ENCODE measurements around the gene SLC35F3. TPM values are rescaled to one million over a fixed set of nuclear protein-coding genes. Genes with fewer than 3 reads are reported as not detected.

Gene SLC35F3
- polyA plus RNA-seq, 1 donor (not counting 4 experiments of a cell fraction or from before 2014, with no cell fraction given): 13.8 TPM

GRCh38 chr1:233951804-233952203 lies 47.3 kb downstream of the SLC35F3 start:
- Histone ChIP-seq H3K9me1 (ENCODE audit: control insufficient read depth, extremely low read depth, insufficient read depth, low read length) (no peaks in the 10 kb centered on the region), H3K27me3 (ENCODE audit: control insufficient read depth, extremely low read depth, insufficient read depth, low read length) (no peaks in the 10 kb centered on the region), H3K4me1 (ENCODE audit: control insufficient read depth, extremely low read depth, insufficient read depth, low read length) (no peaks in the 10 kb centered on the region), H3K79me2 (ENCODE audit: control insufficient read depth, insufficient read depth, low read length) (peaks cover 9% of the 10 kb centered on the region), H3K27ac (ENCODE audit: control insufficient read depth, insufficient read depth, low read length) (no peak overlapping the region), H3K36me3 (ENCODE audit: control insufficient read depth in 2 of 2, extremely low read depth in 1 of 2, insufficient read depth in 2 of 2, low read length in 2 of 2) (no peaks in the 10 kb centered on the region), H3K9me3 (ENCODE audit: control insufficient read depth, low read depth, low read length) (no peaks in the 10 kb centered on the region), H2AFZ (ENCODE audit: control insufficient read depth, low read length) (no peak overlapping the region), H3K4me2 (ENCODE audit: control insufficient read depth, extremely low read depth, insufficient read depth, low read depth, low read length) (no peak overlapping the region), H3K4me3 (ENCODE audit: control insufficient read depth in 2 of 3, extremely low read depth in 1 of 3, insufficient read depth in 2 of 3, low read depth in 1 of 3, low read length in 3 of 3) (no peak overlapping the region), H4K20me1 (ENCODE audit: control insufficient read depth, extremely low read depth, insufficient read depth, low read length) (no peaks in the 10 kb centered on the region), H3K9ac (ENCODE audit: control insufficient read depth, extremely low read depth, insufficient read depth, low read length) (no peak overlapping the region)
- TF ChIP-seq CTCF (optimal IDR thresholded peaks at IDR 0.05 in 1 of 3, IDR thresholded peaks at IDR 0.05 in 1 of 3, conservative IDR thresholded peaks at IDR 0.05 in 1 of 3; ENCODE audit: extremely low read depth in 1 of 3, insufficient read depth in 2 of 3, low read length in 3 of 3) (no peak), EZH2 (IDR thresholded peaks at IDR 0.05; ENCODE audit: low read length) (no peak)
- dilution Hi-C loops (cut with MboI; ENCODE audit: extremely low pct_ligation_motif_present, low sequenced_read_pairs): no loop called here
- no peak for FAIRE-seq
- no peak for DNase-seq (ENCODE audit: low read depth, low spot score)

DNA sequence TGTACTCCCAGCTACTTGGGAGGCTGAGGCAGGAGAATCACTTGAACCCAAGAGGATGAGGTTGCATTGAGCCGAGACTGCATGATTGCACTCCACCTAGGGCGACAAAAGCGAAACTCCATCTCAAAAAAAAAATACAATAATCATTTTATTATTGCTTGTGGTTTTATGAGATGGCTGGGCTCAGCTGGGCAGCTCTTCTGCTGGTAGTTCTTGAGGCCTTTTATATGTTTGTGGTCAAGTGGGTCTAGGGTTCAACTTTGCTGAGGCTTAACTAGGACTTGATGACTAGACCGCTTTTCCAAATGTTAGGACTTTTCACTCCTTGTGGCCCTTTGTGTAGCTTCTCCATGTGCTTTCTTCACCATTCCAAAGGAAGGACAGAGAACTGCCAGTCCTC lies 53.2 kb downstream of the SLC35F3 start:
- Histone ChIP-seq H3K27me3 (ENCODE audit: control insufficient read depth, extremely low read depth, insufficient read depth, low read length) (no peaks in the 10 kb centered on the region), H3K9me1 (ENCODE audit: control insufficient read depth, extremely low read depth, insufficient read depth, low read length) (no peaks in the 10 kb centered on the region), H3K4me2 (ENCODE audit: control insufficient read depth, extremely low read depth, insufficient read depth, low read depth, low read length) (no peak overlapping the region), H4K20me1 (ENCODE audit: control insufficient read depth, extremely low read depth, insufficient read depth, low read length) (no peaks in the 10 kb centered on the region), H3K4me1 (ENCODE audit: control insufficient read depth, extremely low read depth, insufficient read depth, low read length) (no peaks in the 10 kb centered on the region), H3K9ac (ENCODE audit: control insufficient read depth, extremely low read depth, insufficient read depth, low read length) (no peak overlapping the region), H3K4me3 (ENCODE audit: control insufficient read depth in 2 of 3, extremely low read depth in 1 of 3, insufficient read depth in 2 of 3, low read depth in 1 of 3, low read length in 3 of 3) (no peak overlapping the region), H3K79me2 (ENCODE audit: control insufficient read depth, insufficient read depth, low read length) (no peaks in the 10 kb centered on the region), H3K9me3 (ENCODE audit: control insufficient read depth, low read depth, low read length) (no peaks in the 10 kb centered on the region), H3K27ac (ENCODE audit: control insufficient read depth, insufficient read depth, low read length) (no peak overlapping the region), H2AFZ (ENCODE audit: control insufficient read depth, low read length) (no peak overlapping the region), H3K36me3 (ENCODE audit: control insufficient read depth in 2 of 2, extremely low read depth in 1 of 2, insufficient read depth in 2 of 2, low read length in 2 of 2) (no peaks in the 10 kb centered on the region)
- dilution Hi-C loops (cut with MboI; ENCODE audit: extremely low pct_ligation_motif_present, low sequenced_read_pairs): no loop called here
- no peak for TF ChIP-seq EZH2 (IDR thresholded peaks at IDR 0.05; ENCODE audit: low read length)
- TF ChIP-seq CTCF (optimal IDR thresholded peaks at IDR 0.05 in 1 of 3, IDR thresholded peaks at IDR 0.05 in 1 of 3, conservative IDR thresholded peaks at IDR 0.05 in 1 of 3; ENCODE audit: extremely low read depth in 1 of 3, insufficient read depth in 2 of 3, low read length in 3 of 3): no peak
- DNase-seq (ENCODE audit: low read depth, low spot score) (no peak), FAIRE-seq (no peak)
